ENCODE results near the gene MYO15A. TPM values are rescaled to one million over a fixed set of nuclear protein-coding genes. Genes with fewer than 3 reads are reported as not detected.

Gene MYO15A
- total RNA-seq, 1 experiment from 2014 or later = 2.8 TPM

DNA sequence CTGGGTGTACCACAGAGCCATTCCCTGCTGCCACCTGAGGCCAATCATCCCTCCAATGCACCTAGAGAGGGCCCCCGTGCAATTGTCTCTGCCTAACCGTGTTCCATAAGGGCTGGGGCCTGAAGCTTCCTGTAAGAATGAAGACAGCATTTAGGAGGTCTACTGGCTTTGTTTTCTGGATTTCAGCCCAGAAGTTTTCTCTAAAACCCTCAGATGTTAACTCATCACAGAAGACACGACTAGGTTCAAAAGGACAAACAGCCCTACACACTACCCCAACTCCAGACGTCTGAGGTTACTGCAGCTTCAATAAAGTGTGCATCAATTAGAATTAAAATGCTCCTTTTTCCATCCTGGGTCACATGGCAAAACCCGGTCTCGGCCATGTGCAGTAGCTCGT is 31.6 kb upstream of the MYO15A start:
- Histone ChIP-seq H3K9me3 (ENCODE audit: control insufficient read depth in 1 of 2, insufficient read depth in 1 of 2, low read depth in 1 of 2, low read length in 2 of 2) (no peaks in the 10 kb centered on the region), H3K4me1 (ENCODE audit: control insufficient read depth in 1 of 2, insufficient read depth in 2 of 2, low read length in 2 of 2) (0 out of 4 replicates have a peak, but pooled peaks cover 0 to 3% of the 10 kb centered on the region in 2 experiments), H3K36me3 (ENCODE audit: control insufficient read depth in 1 of 2, insufficient read depth in 2 of 2, low read length in 2 of 2) (no peaks in the 10 kb centered on the region), H3K4me3 (replicated peaks in 1 of 2; ENCODE audit: low read depth in 1 of 2, low read length in 2 of 2) (no peak overlapping the region), H3K27me3 (ENCODE audit: insufficient read depth, low read length) (no peaks in the 10 kb centered on the region), H4K20me1 (ENCODE audit: insufficient read depth) (no peaks in the 10 kb centered on the region), H3K27ac (ENCODE audit: low read depth, low read length) (no peak overlapping the region), H3K4me2 (ENCODE audit: low read length) (no peak overlapping the region), H3K79me2 (ENCODE audit: insufficient read depth, low read length) (no peaks in the 10 kb centered on the region), H2AFZ (ENCODE audit: low read depth, low read length, poor library complexity, severe bottlenecking) (no peak overlapping the region), H3K9me2 (ENCODE audit: insufficient read depth) (no peaks in the 10 kb centered on the region), H3K9ac (ENCODE audit: low read length) (no peak overlapping the region)
- CTCF ChIA-PET = no interaction called here
- RAD21 ChIA-PET (ENCODE audit: low non-redundant PET in 1 of 2, low total read pairs in 2 of 2, uncharacterized antibody in 2 of 2, unreplicated experiment in 2 of 2) = interaction anchor here in 1 of 2 experiments (0.6 kb wide), 1 partner anchor 215 kb away, joined by 4 read pairs; no protein-coding TSS in a partner anchor
- POLR2A ChIA-PET = no interaction called here
- DNase-seq (ENCODE audit: low read depth, low spot score) = no peak
- TF ChIP-seq, protein P1, sequence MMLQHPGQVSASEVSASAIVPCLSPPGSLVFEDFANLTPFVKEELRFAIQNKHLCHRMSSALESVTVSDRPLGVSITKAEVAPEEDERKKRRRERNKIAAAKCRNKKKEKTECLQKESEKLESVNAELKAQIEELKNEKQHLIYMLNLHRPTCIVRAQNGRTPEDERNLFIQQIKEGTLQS (IDR thresholded peaks at IDR 0.05) = no peak
- no peak for TF ChIP-seq CBX3 (IDR thresholded peaks at IDR 0.05; ENCODE audit: low read depth)
- no peak for TF ChIP-seq EZH2 (IDR thresholded peaks at IDR 0.05)
- no peak for TF ChIP-seq POLR2A (IDR thresholded peaks at IDR 0.05; ENCODE audit: borderline replicate concordance, extremely low read depth, insufficient read depth, insufficient read length)
- TF ChIP-seq ZFX (IDR thresholded peaks at IDR 0.05) = no peak
- no peak for TF ChIP-seq REST (IDR thresholded peaks at IDR 0.05; ENCODE audit: low read depth)
- TF ChIP-seq EZH2phosphoT487 (IDR thresholded peaks at IDR 0.05; ENCODE audit: borderline replicate concordance) = no peak
- no peak for TF ChIP-seq ELF1 (IDR thresholded peaks at IDR 0.05; ENCODE audit: borderline replicate concordance, low read depth)
- no peak for TF ChIP-seq ZNF274 (IDR thresholded peaks at IDR 0.05; ENCODE audit: low read depth, low read length)
- TF ChIP-seq JUND (IDR thresholded peaks at IDR 0.05) = no peak
- TF ChIP-seq FOSL1 (IDR thresholded peaks at IDR 0.05; ENCODE audit: low read depth) = no peak
- TF ChIP-seq MAX (IDR thresholded peaks at IDR 0.05) = no peak
- no peak for TF ChIP-seq SP1 (IDR thresholded peaks at IDR 0.05; ENCODE audit: low read depth)
- no peak for TF ChIP-seq RAD21 (IDR thresholded peaks at IDR 0.05; ENCODE audit: low read depth)
- TF ChIP-seq EGR1 (IDR thresholded peaks at IDR 0.05; ENCODE audit: low read depth) = no peak
- no peak for TF ChIP-seq TCF7L2 (IDR thresholded peaks at IDR 0.05; ENCODE audit: borderline replicate concordance, extremely low read depth, insufficient read depth, insufficient read length)
- TF ChIP-seq SIN3A (IDR thresholded peaks at IDR 0.05; ENCODE audit: low read depth) = no peak
- TF ChIP-seq POLR2AphosphoS5 (IDR thresholded peaks at IDR 0.05; ENCODE audit: low read depth, low read length) = no peak
- ATAC-seq = no peak
- intact Hi-C loops (cut with micrococcal nuclease) = no loop called here
- BruUV-seq (replicated peaks) = no TSS peak

All from HCT116 (cell line).